OCI-LY7 (cell line): Measurements from ENCODE around the gene BBC3. TPM values are rescaled to one million over a fixed set of nuclear protein-coding genes. Genes with fewer than 3 reads are reported as not detected.

Source experiments
- BruUV-seq: library from RNA; stranded (reverse); fragments of 400-500 nt; replicated peaks from 2 replicates; lab custom pipeline; 2021; lab: Mats Ljungman, UMichigan
- CTCF ChIA-PET: fragments of 300-600 bp; sonication (Branson Sonifier 250); formaldehyde crosslinking; loops from one replicate; lab custom pipeline; 2022; ENCODE audit warnings: antibody characterized with exemption; ENCODE audit not compliant: unreplicated experiment; lab: Charles Lee
- POLR2A ChIA-PET: fragments of 300-600 bp; sonication (Branson Sonifier 250); formaldehyde crosslinking; loops from one replicate; lab custom pipeline; 2022; ENCODE audit warnings: antibody characterized with exemption; lab: Charles Lee
- DNase-seq: peaks from one replicate; pipeline ENCODE4 v3.0.0-alpha.2; 2015; ENCODE audit warnings: low spot score
- H2AFZ ChIP-seq: fragments of 200-600 bp; sonication (generic), shearing (Covaris generic); 2 replicates; pipeline ENCODE4 v1.6.1; 2014; ENCODE audit warnings: mild to moderate bottlenecking, antibody characterized with exemption, low read length, moderate library complexity
- H3K27ac ChIP-seq: fragments of 200-600 bp; sonication (generic); 2 replicates; pipeline ENCODE4 v1.5.1; 2014; ENCODE audit warnings: mixed run types, low read depth, mild to moderate bottlenecking, moderate library complexity, low read length, inconsistent platforms; ENCODE audit not compliant: poor library complexity, severe bottlenecking
- H3K36me3 ChIP-seq: fragments of 200-600 bp; sonication (generic); 2 replicates; pipeline ENCODE4 v1.6.1; 2014; ENCODE audit warnings: mild to moderate bottlenecking, antibody characterized with exemption, low read length, moderate library complexity, mixed read lengths; ENCODE audit not compliant: insufficient read depth
- H3K4me1 ChIP-seq: fragments of 200-600 bp; sonication (generic); 2 replicates; pipeline ENCODE4 v1.5.1; 2014; ENCODE audit warnings: mild to moderate bottlenecking, low read length; ENCODE audit not compliant: insufficient read depth, poor library complexity, severe bottlenecking
- H3K4me2 ChIP-seq: fragments of 200-600 bp; sonication (generic); 2 replicates; pipeline ENCODE4 v1.6.1; 2014; ENCODE audit warnings: mild to moderate bottlenecking, low read length
- H3K4me3 ChIP-seq: fragments of 200-600 bp; sonication (generic); 2 replicates; pipeline ENCODE4 v1.5.1; 2014; ENCODE audit warnings: mild to moderate bottlenecking, low read depth, low read length; ENCODE audit not compliant: poor library complexity, severe bottlenecking
- H3K79me2 ChIP-seq: fragments of 200-600 bp; sonication (generic); 2 replicates; pipeline ENCODE4 v1.6.1; 2016; ENCODE audit warnings: low read depth, mild to moderate bottlenecking, low read length, moderate library complexity, mixed read lengths; ENCODE audit not compliant: insufficient read depth
- H3K9me2 ChIP-seq: fragments of 200-600 bp; sonication (generic); 2 replicates; pipeline ENCODE4 v1.6.1; 2016; ENCODE audit warnings: mild to moderate bottlenecking, low read length, mixed read lengths; ENCODE audit not compliant: insufficient read depth
- H3K9me3 ChIP-seq: fragments of 200-600 bp; sonication (generic); 2 replicates; pipeline ENCODE4 v1.6.1; 2014; ENCODE audit warnings: mild to moderate bottlenecking, mixed run types, low read length, mixed read lengths
- H4K20me1 ChIP-seq: fragments of 200-600 bp; sonication (generic); 2 replicates; pipeline ENCODE4 v1.6.1; 2014; ENCODE audit warnings: mild to moderate bottlenecking, antibody characterized with exemption, low read length, moderate library complexity, mixed read lengths; ENCODE audit not compliant: insufficient read depth
- EZH2phosphoT487 ChIP-seq: fragments of 200-600 bp; sonication (generic); IDR thresholded peaks from 2 replicates; pipeline ENCODE4 v1.6.1; 2018; ENCODE audit warnings: low read depth, borderline replicate concordance, mild to moderate bottlenecking, mixed run types, antibody characterized with exemption, low read length, moderate library complexity, mixed read lengths
- intact Hi-C: fragments of 100-400 bp; cut with micrococcal nuclease; formaldehyde crosslinking; loops from one replicate; pipeline ENCODE4 v1.10.0; 2022; ENCODE audit not compliant: unreplicated experiment
- total RNA-seq, 2 experiments: library from RNA; depleted of rRNA in 1 of 2; stranded (reverse); fragments of >200 nt in 1 of 2; shearing (Covaris generic) in 1 of 2; gene quantifications; 2 replicates each; pipeline ENCODE4 v1.2.3, GENCODE V29; 2014 to 2022
- TF ChIP-seq, protein P1 (sequence below): fragments of 200-600 bp; sonication (generic); conservative IDR thresholded peaks from 2 replicates; pipeline ENCODE4 v1.5.1; 2014; ENCODE audit warnings: mild to moderate bottlenecking, antibody characterized with exemption, low read length, moderate library complexity, mixed read lengths

BBC3 gene
- total RNA-seq, 2 experiments from 2014 or later = 8.9 to 10.5 TPM

DNA sequence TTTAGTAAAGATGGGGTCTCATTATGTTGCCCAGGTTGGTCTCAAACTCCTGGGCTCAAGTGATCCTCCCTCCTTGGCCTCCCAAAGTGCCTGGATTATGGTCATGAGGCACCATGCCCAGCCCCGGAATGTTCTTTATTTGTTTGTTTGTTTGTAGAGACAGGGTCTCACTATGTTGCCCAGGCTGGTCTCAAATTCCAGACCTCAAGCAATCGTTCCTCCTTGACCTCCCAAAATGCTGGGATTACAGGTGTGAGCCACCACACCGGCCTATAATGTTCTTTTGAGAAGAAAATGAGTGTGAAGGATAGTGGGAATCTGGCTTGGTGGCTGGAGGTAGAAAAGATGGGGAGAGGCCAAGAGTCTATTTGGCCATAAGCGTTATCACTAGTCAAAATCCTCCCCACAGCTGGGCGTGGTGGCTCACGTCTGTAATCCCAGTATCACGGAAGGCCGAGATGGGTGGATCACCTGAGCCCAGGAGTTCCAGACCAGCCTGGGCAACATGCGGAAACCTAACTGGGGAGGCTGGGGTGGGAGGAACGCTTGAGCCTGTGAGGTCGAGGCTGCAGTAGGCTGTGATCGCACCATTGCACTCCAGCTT lies 5.2 kb upstream of the BBC3 start:
- no peak overlapping the region for H3K27ac ChIP-seq
- BruUV-seq = no TSS peak
- ChIA-PET CTCF (no interaction called here), POLR2A (no interaction called here)
- H3K36me3 ChIP-seq = no peaks in the 10 kb centered on the region
- no peaks in the 10 kb centered on the region for H4K20me1 ChIP-seq
- no peak overlapping the region for H3K4me3 ChIP-seq
- no peak for TF ChIP-seq EZH2phosphoT487
- TF ChIP-seq, protein P1, sequence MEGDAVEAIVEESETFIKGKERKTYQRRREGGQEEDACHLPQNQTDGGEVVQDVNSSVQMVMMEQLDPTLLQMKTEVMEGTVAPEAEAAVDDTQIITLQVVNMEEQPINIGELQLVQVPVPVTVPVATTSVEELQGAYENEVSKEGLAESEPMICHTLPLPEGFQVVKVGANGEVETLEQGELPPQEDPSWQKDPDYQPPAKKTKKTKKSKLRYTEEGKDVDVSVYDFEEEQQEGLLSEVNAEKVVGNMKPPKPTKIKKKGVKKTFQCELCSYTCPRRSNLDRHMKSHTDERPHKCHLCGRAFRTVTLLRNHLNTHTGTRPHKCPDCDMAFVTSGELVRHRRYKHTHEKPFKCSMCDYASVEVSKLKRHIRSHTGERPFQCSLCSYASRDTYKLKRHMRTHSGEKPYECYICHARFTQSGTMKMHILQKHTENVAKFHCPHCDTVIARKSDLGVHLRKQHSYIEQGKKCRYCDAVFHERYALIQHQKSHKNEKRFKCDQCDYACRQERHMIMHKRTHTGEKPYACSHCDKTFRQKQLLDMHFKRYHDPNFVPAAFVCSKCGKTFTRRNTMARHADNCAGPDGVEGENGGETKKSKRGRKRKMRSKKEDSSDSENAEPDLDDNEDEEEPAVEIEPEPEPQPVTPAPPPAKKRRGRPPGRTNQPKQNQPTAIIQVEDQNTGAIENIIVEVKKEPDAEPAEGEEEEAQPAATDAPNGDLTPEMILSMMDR = no peak
- 0 out of 2 replicates have a peak overlapping the region, but pooled peaks have one; percentile 11 for H3K4me2 ChIP-seq
- H3K79me2 ChIP-seq = no peaks in the 10 kb centered on the region
- DNase-seq = peak; percentile 30
- intact Hi-C loops = no loop called here
- H3K9me3 ChIP-seq = no peaks in the 10 kb centered on the region
- peaks cover 53% of the 10 kb centered on the region for H3K4me1 ChIP-seq
- H3K9me2 ChIP-seq = no peaks in the 10 kb centered on the region
- no peak overlapping the region for H2AFZ ChIP-seq

GRCh38 chr19:47232422-47233211 lies 1.6 kb upstream of the BBC3 start:
- TF ChIP-seq EZH2phosphoT487 = no peak
- TF ChIP-seq, protein P1 = no peak
- BruUV-seq = no TSS peak
- Histone ChIP-seq H3K4me3 (no peak overlapping the region), H3K4me2 (peak overlapping the region; percentile 96), H4K20me1 (no peaks in the 10 kb centered on the region), H3K27ac (no peak overlapping the region), H3K9me3 (no peaks in the 10 kb centered on the region), H2AFZ (peak overlapping the region; percentile 14; the same call in 1 of the 2 replicates), H3K36me3 (no peaks in the 10 kb centered on the region), H3K9me2 (no peaks in the 10 kb centered on the region), H3K4me1 (peaks cover 54% of the 10 kb centered on the region), H3K79me2 (no peaks in the 10 kb centered on the region)
- POLR2A ChIA-PET = no interaction called here
- intact Hi-C loops = no loop called here
- CTCF ChIA-PET = interaction anchor here (1.2 kb wide), 1 partner anchor 11 kb away, joined by 3 read pairs; no protein-coding TSS in a partner anchor
- peak; percentile 52 for DNase-seq
